RCC 7860 (cell line): ENCODE data around the gene ZBTB7C.
"Not testable (repeated sequence)": the region's sequence is repeated elsewhere in the genome, so short reads cannot be mapped to it uniquely, and the experiment has no call there.

Source experiments
- DNase-seq: peaks from one replicate; pipeline ENCODE4 v3.0.0-alpha.2; 2015; ENCODE audit warnings: low spot score
- FAIRE-seq: peaks from 2 replicates; lab custom pipeline; 2012; peaks lifted over from hg19 to GRCh38; lab: Jason Lieb, UNC

Gene ZBTB7C

DNA sequence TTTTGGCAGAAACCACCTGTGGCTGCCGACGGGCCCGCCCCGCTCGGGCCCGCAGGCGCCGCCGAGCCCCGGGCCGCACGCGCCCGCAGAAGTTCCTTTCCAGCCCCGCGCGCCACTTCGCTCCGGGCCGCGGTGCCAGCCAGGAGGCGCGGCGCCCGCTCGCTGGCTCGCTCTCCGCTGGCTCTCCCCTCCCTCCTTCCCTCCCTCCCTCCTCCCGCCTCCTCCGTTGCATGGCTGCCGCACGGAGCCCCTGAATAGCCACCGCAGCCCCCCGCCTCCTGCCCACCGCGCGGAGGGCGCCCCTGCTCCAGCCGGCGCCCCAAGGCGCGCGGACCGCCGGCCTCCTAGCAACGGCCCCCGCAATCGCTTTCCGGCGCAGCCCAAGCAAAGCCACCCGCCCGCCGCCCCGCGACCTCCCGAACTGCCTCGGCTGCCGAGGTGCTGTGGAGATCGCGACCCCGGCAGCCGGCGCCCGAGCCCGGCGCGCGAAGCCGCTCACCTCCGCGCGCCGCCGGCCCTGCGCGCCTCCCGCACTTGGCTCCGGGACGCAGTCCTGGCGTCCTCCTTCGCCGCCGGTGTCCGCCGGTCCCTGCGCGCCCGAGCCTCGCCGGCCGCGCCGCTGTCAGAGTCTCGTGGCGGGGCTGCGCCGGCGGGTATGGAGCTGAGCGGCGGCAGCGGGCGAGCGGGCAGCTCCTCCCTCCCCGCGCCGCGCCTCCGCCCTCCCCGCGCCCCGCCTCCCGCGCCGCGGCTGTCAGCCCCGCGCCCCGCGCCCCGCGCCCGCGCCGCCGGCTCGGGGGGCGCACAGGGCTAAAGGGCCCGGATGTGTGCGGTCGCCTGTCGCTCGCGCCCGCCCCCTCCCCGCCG is at the start of gene ZBTB7C:
Gene ZBTB7C (minus strand): TSS at position 657 of the 864 bp plus-strand sequence.
- FAIRE-seq = no peak
- no peak for DNase-seq

DNA sequence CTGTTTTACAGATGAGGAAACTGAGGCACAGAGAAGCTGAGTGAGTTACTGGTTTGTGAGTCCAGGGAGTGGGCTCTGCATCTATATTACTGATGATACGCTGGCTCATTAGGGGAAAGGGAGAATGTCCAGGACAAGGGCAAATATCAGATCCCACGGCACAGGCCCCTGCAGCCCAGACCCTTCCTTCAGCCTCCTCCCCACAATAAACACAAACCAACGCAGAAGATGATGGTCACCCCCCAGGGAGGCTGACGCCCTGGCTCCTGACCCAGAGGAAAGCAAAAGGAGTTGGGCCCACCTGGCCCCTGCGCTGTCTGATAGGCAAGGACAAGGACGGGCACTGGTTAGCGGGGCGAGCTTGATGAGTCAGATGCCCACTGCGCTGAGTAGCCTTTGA is 47.7 kb upstream of the ZBTB7C start:
- FAIRE-seq (no peak), DNase-seq (no peak)

DNA sequence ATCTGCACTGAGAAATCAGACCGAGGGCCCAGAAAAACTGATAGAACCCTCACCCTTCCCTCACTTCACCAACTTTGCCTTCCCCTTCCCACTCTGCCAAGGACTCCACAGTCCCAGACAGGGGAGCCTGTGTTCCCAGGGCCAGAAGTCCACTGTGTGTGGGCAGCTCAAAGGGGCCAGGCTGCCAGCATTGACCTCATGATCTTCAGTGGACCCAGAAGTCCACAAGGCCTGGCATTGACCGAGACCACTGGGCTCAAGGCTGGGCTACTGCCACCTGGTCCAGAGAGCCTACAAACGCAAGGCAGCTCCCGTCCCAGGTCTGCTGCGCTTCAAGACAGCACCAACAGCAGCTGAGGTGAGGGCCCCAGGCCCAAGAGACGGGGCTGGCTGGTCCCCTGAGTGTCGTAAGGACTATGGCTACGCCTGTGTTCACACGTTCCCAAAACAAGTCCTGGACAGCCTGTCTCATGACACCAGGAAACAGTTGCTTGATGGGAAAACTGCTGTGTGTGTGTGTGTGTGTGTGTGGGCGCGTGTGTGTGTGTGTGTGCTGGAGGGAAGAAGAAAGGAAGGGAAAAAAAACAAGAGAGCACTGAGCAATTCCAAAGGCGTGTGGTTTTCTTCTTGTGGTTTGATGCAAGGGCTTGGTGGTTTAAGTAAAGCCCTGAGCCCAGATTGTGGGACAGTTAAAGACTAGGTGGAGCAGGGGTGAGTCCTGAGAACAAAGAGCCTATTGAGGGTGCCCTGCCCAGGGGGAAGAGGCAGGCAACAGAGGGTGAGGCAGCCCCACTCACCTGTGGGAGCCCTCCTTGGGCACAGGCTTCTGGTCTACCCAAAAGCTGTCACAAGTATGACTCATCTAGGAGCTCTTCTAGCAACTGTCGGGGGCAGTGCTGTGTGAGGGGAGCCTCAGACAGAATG is 46.6 kb upstream of the ZBTB7C start:
- peak; percentile 33 for FAIRE-seq

DNA sequence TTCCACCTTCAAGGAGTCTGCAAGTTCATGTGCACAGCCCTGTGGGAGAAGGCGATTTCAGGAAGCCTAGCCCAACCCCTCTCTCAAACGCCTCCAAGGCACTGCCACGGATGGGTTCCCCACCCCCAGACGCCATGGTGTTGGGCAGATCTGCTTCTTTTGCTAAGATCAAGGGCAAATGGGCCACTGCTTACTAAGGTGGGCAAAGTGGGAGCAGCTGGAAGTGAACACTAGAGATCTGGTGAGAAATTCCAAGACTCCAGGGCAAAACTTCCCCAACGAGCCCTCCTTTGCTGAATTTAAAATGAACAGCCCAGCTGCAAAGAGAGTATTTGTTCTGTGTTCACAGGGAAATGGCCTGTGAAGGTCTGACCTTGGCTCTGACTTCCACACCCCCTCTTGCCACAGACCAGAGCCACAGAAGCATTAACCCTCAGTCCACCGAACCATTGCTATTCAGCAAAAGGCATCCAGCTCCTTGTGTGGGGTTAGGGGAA is 45.1 kb upstream of the ZBTB7C start:
- FAIRE-seq (no peak), DNase-seq (no peak)

More for the DNA sequence above, 46.6 kb upstream of the ZBTB7C start:
- DNase-seq = peak; percentile 72

DNA sequence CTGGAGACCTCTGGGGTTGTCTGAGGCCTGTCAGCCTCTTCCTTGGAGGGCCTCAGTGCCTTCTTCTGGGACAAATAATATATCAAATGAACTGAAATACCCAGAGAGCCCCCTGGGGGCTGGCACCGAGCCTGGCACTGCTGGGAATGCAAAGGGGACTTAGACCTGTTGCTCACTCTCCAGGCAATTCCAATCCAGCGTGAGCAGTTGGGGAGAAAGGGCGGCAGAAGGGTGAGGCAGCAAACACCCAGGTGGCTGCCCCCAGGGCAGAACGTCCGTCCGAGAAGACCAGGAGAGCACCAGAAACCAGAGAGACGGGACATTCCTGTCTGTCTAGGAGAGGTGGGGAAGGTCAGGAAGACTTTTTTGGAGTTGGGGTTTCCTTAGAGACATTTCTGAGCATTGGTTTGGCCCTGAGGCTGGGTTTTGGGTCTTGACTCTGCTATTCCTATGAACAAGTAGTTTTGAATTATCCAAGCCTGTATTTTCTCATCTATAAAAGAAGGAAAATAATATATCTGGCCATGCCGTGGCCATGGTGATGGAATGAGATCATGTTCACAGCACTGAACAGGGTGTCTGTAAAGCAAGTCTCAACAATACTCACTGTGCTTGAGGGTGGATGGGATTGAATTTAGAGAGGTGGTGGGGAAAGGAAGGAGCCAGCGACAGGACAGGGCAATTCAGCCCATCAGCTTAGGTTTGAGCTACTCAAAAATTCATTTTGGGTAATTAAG is 44.3 kb upstream of the ZBTB7C start:
- FAIRE-seq = no peak
- DNase-seq = no peak

DNA sequence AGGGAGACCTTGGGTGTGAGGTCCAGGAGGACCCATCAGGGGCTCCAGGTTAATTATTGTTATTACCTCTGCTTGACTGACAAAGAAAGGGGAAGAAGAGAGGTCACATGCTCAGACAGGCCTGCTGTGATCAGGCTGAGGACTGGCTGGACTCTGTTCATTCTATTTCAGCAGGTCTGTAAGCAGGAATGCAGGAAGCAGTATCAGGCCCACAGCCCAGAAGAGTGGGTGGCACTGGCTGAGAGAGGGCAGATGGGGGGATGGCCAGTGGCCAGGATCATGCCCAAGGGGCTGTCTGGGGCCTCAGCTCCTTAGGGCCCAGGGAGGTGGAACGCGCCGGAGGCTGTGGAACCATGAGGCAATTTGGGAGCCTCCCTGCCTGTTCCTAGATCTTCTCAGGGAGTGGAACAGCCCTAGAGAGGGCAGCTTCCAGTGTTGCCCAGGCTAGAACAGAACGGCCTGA is 43.7 kb upstream of the ZBTB7C start:
- no peak for FAIRE-seq
- DNase-seq = no peak

DNA sequence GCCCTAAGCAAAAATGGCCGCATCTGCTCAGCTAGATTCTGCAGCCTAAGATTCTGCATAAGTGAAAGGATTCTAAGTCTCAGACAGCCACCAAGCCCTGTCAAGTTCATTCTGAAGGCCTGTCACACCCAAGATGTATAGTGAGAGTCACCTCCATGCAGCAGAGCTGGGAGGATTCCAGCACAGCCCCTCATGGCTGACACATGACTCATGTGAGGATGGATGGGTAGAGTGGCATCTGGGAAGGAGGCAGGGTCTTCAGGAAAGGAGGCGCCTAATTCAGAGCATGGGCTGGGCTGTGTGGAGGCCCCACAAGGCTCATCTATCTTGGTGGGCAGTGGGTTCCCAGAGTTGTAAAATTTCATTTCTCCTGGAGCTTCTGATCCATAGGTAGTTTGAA is 41.5 kb upstream of the ZBTB7C start:
- FAIRE-seq = no peak

DNA sequence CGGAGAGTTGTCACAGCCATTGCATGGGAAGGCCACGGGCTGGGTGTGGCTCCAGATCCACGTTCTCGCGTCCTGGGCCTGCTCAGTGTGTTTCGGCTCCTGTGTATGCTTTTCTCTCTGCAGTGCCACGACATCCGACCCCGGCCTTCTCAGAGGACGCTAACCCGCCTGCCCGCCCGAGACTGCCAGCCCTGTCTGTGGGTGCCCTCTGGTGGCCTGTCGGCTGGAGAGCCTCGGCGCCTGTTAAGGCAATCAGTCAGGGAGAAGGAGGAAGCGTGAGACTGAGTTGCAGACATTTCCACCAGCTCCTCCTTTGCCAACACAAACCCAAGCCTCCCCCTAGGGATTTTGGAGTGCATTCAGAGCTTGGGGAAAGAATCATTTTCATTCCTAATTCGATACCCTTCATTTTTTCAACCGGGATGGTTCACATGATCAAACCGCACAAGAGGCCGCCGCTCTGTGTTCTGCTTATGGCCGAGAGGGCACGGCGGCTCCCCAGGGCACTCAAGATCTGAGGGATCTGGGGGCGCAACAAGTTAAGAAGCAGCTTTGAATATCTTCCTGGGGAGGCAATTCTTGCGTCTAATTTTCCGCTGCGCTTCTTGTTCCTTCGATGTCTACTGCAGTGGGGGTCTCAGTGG is 37.5 kb upstream of the ZBTB7C start:
- FAIRE-seq (no peak), DNase-seq (peak; percentile 32)

More for the DNA sequence above, 41.5 kb upstream of the ZBTB7C start:
- DNase-seq = no peak

DNA sequence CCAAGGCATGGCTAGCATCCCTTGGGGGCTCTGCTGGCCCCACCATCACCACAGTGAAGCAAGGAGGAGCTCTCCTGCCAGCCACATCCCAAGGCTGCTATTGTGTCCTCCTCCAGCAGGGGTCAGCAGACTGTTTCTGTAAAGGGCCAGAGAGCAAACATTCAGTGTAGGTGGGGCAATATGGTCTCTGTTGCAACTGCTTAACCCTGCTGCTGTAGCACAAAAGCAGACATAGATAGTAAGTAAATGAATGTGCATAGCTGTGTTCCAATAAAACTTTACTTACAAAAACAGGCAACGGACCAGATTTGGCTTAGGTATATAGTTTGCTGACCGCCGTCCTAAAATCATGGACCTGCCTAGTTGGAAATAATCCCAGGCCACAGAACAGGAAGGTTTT is 36.4 kb upstream of the ZBTB7C start:
- peak; percentile 29 for DNase-seq
- FAIRE-seq = no peak

DNA sequence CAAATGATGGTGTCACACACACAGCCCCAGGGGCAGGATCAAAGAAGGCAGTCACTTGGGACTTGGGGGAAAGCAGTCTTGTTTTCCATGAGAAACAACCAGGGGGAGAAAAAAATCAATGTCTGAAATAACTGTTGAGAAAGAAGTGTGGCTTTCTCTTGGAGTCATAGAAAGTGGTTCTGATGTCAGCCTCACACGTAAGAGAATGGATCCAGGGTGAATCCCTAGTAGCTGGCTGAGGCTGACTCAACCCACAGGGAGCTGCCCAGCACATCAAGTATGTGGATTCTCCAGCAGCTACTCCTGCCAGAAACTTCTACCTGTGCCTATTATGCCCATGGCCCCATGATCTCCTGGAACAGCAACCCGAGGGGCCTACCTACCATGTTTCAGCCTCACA is 33.6 kb upstream of the ZBTB7C start:
- FAIRE-seq (no peak), DNase-seq (no peak)

DNA sequence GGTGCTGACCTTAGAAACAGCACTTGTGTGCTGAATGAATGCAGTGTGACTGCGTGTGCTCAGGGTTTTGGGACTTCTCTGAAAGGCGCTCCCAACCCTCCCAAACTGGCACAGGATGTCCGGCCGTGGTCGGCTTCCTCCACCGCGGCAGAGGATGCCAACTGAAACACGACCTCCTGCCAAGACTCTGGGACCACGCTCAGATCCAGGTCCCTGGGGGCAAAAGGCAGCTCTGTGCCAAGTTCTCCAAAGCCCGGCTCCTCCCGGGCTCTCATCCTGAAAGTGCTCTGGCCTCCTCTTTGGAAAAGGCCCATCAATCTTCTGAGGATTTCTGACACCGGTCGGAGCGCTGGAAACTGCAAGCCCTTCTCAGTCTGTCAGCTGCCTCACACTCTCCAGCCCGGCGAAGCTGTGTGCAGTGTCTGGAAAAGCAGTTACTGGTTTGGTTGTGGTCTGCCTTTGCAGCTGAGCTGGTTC is 32.3 kb upstream of the ZBTB7C start:
- FAIRE-seq = no peak
- DNase-seq = no peak

DNA sequence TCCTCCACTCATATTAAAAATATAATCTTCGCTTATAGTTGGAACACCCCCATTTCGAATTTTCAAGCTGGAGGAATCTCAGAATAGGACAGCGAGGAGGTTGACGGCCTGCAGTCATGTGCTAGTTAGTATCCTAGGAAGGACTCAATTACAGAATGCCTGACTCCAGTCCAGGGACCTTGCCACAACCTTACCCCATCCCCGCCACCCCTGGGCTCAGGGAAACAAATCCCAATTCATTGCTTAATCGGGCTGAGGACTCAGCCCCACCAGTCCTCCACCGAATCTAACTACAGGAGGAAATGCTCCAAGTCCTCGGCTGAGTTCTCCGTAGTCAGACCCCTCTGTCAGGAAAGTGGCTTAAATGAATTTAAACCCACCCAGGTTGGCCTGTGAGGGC is 31.7 kb upstream of the ZBTB7C start:
- FAIRE-seq = no peak
- no peak for DNase-seq

DNA sequence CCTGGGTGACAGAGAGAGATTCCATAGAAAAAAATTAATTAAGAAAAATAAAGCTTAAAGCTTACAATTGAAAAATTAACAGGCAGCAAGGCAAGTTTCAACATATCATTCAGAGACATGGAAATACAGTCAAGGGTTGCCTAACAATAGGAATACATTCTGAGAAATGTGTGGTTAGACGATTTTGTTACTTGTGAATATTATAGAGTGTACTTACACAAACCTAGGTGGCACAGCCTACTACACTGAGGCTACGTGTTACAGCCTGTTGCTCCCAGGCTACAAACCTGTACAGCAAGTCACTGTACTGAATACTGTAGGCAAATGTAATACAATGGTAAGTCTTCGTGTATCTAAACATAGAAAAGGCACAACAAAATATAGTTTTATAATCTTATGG is 27.7 kb upstream of the ZBTB7C start:
- FAIRE-seq (no peak), DNase-seq (no peak)

DNA sequence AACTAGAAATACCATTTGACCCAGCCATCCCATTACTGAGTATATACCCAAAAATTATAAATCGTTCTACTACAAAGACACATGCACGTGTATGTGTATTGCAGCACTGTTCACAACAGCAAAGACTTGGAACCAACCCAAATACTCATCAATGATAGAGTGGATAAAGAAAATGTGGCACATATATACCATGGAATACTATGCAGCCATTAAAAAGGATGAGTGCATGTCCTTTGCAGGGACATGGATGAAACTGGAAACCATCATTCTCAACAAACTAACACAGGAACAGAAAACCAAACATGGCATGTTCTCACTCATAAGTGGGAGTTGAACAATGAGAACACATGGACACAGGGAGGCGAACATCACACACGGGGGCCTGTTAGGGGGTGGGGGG is 25.2 kb upstream of the ZBTB7C start:
- FAIRE-seq, DNase-seq: not testable (repeated sequence)

DNA sequence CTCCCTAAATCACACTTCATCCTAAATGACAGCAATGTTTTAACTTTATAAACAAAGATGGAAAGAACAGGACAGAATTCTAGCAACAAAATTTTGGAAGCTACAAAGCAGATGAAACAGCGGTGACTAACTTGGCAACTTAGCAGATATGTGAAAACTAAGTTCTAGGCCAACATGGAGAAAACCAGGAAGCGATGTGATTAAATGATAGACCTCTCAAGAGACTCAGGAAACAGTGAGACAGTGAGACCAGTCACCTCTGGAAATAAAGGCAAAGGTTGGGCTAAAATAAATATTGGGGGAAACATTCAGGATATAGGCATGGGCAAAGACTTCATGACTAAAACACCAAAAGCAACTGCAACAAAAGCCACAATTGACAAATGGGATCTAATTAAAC is 24.4 kb upstream of the ZBTB7C start:
- no peak for FAIRE-seq
- no peak for DNase-seq

DNA sequence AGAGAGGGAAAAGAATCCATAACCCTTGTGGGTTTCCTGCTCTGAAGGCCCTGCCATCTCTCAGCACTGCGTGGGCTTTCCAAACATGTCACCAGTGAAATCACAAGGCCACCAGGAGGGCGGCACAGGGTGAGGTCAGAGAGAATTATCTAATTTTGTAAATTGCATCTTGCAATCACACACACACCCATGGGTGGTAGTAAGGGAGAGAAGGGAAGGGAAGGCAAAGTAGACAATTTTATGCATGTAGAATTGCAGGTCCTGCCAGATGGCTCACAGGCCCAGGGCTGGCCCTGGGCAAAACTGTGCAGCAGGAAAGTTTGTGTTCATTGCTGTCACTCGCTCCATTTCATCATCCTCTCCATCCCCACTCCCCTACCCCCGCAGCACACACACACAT is 21.0 kb upstream of the ZBTB7C start:
- DNase-seq = no peak
- no peak for FAIRE-seq

DNA sequence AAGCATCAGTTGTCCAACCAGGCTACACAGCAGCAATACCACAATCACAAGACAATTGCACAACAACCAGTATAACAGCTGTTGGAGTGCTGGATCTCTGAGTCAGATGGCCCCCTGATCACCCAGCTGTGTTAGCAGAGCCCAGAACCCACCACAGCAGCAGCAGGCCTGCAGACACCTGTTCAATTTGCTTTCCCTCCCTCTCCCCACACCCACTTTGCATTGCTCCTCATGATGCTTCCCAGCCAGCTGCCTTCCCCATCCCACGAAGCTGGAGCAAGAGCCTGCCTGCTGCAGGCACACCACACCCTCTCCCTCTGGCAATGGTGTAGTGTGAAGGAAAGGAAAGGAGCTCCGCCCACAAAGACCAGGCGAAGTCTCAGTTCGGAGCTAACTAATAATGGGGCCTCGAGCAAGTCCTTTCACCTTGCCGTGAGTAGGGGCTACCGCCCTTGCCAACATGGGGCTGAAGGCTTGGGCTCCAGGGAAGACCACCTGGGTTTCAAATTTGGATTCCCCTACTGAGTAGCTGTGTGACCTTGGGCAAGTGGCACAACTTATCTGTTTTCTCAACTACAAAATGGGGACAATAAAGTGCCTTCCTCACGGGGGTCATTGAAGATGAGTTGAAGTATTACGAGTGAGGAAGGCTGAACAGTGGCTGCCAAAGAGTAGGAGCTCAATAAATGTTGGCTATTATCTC is 19.4 kb upstream of the ZBTB7C start:
- no peak for FAIRE-seq
- DNase-seq = no peak

DNA sequence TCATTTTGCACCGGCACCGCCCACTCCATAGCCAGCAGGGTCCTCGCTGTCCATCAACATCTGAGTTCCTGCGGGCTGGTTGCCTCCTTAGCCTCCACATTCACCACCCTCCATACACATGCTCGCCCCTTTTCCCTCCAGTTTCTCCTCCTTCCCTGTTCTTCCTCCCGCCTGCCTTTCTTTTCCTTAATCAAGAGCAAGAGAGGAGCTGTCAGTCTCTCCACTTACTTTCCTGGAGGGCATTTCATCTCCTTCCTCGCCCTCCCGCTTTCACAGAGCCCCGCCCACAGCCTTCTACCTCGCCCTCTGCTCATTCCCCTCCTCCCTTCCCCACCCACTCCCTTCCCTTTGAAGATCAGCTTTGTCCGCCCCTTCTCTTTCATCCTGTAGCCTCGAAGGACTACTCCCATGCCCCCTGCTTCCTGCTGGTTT is 13.8 kb upstream of the ZBTB7C start:
- DNase-seq = no peak
- no peak for FAIRE-seq

DNA sequence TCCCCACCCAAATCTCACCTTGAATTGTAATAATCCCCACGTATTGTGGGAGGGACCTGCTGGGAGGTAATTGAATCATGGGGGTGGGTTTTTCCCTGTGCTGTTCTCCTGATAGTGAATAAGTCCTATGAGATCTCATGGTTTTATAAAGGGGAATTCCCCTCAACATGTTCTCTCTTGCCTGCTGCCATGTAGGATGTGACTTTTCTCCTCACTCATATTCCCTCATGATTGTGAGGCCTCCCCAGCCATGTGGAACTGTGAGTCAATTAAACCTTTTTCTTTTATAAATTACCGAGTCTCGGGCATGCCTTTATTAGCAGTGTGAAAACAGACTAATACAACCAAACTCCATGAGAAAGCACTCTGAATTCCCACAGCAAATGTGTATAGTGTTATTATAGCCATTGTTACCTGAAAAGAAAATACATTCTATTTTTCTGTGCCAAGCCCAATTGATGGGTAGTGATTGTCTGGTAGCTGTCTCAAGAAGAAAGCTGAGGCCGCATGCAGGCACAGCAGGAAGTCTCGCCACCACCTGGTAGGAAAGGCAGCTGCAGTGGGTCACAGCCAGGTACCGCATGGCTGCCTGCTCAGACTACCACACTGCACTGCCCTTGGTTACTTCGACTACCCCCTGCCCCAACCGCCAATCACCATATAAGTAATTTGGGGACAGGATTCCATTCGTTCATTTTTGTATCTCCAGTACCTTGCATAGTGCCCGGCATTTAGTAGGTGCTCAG is 10.3 kb upstream of the ZBTB7C start:
- FAIRE-seq (no peak), DNase-seq (no peak)
